NOMO-1 (cell line): ENCODE measurements around the gene MIER1.
"Not testable (repeated sequence)": the region's sequence is repeated elsewhere in the genome, so short reads cannot be mapped to it uniquely, and the experiment has no call there.

Source experiments
- DNase-seq, 2 experiments: peaks; one replicate each; lab custom pipeline; 2025; ENCODE audit not compliant: unreplicated experiment in 2 of 2; lab: John Stamatoyannopoulos, UW

Gene MIER1

GRCh38 chr1:66924756-66925557 lies at the start of gene MIER1, which contains the start of gene DNAI4:
Gene MIER1 (plus strand): TSS chr1:66924990. CDS start chr1:66925029, 39 bp downstream.
Gene DNAI4 (minus strand): TSS chr1:66924856. CDS start chr1:66924831, 25 bp downstream.
- DNase-seq, result peak; percentile 93 to 97

- no peak for DNase-seq
These were observed 48.1 kb upstream of the MIER1 start for GRCh38 chr1:66876664-66877063.

GRCh38 chr1:66889030-66889429 lies 35.8 kb upstream of the MIER1 start:
- no peak for DNase-seq

GRCh38 chr1:66890621-66891020 lies 34.2 kb upstream of the MIER1 start:
- no peak for DNase-seq

GRCh38 chr1:66893712-66894111 lies 31.1 kb upstream of the MIER1 start:
- no peak for DNase-seq

GRCh38 chr1:66915203-66915602 lies 9.6 kb upstream of the MIER1 start:
- DNase-seq, result not testable (repeated sequence)

- no peak for DNase-seq
These were observed 8.5 kb upstream of the MIER1 start for GRCh38 chr1:66916320-66916719.

GRCh38 chr1:66917476-66917875 lies 7.3 kb upstream of the MIER1 start:
- no peak for DNase-seq

GRCh38 chr1:66919063-66919462 lies 5.7 kb upstream of the MIER1 start:
- DNase-seq, result no peak

GRCh38 chr1:66919828-66920227 lies 5.0 kb upstream of the MIER1 start:
- DNase-seq, result no peak

GRCh38 chr1:66920543-66920942 lies 4.2 kb upstream of the MIER1 start:
- DNase-seq, result no peak

GRCh38 chr1:66925558-66925910 lies 744 bp downstream of the MIER1 start:
- DNase-seq, result no peak

GRCh38 chr1:66925944-66926343 lies 1.2 kb downstream of the MIER1 start:
- DNase-seq, result no peak

- no peak for DNase-seq
These were observed 2.7 kb downstream of the MIER1 start for GRCh38 chr1:66927528-66927927.

- DNase-seq, result peak in 1 of 2 experiments; percentile 22
These were observed 4.4 kb downstream of the MIER1 start for GRCh38 chr1:66929146-66929688.

GRCh38 chr1:66929691-66929998 lies 4.9 kb downstream of the MIER1 start:
- no peak for DNase-seq

- peak; percentile 85 to 92 for DNase-seq
These were observed 5.4 kb downstream of the MIER1 start for GRCh38 chr1:66929999-66930822.

GRCh38 chr1:66930823-66931174 lies 6.0 kb downstream of the MIER1 start:
- DNase-seq, result no peak

GRCh38 chr1:66931590-66931989 lies 6.8 kb downstream of the MIER1 start:
- DNase-seq, result peak in 1 of 2 experiments; percentile 7

- no peak for DNase-seq
These were observed 7.5 kb downstream of the MIER1 start for GRCh38 chr1:66932291-66932690.

- DNase-seq, result no peak
These were observed 9.3 kb downstream of the MIER1 start for GRCh38 chr1:66933887-66934700.
